ENCODE results near the gene FOXP1.
"Not testable (repeated sequence)": the region's sequence is repeated elsewhere in the genome, so short reads cannot be mapped to it uniquely, and the experiment has no call there.

Gene FOXP1

DNA sequence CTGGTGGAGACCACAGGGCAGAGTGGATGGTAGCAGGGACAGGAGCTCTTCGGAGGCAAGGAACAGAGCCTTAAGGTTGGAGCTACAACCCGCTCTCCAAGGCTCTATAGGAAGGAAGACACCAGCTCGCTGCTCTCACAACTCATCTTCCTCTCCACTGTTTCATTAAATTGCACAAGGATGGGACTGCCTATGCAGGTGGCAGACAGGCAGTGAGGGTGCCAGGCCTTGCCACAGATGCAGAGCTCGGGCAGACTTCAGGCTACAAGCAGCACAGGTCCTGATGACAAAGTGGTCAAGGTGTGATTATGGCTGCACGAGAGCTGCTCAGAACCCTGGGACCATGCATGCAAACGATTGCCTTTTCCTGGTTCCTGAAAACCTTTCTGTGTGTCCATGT lies 144.6 kb downstream of the FOXP1 start:
- H3K9me3 ChIP-seq (ENCODE audit: insufficient read depth, low read length), result no peaks in the 10 kb centered on the region
- TF ChIP-seq, protein P1, sequence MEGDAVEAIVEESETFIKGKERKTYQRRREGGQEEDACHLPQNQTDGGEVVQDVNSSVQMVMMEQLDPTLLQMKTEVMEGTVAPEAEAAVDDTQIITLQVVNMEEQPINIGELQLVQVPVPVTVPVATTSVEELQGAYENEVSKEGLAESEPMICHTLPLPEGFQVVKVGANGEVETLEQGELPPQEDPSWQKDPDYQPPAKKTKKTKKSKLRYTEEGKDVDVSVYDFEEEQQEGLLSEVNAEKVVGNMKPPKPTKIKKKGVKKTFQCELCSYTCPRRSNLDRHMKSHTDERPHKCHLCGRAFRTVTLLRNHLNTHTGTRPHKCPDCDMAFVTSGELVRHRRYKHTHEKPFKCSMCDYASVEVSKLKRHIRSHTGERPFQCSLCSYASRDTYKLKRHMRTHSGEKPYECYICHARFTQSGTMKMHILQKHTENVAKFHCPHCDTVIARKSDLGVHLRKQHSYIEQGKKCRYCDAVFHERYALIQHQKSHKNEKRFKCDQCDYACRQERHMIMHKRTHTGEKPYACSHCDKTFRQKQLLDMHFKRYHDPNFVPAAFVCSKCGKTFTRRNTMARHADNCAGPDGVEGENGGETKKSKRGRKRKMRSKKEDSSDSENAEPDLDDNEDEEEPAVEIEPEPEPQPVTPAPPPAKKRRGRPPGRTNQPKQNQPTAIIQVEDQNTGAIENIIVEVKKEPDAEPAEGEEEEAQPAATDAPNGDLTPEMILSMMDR (IDR thresholded peaks at IDR 0.05; ENCODE audit: insufficient read depth, low read length, poor library complexity, severe bottlenecking), result no peak
- TF ChIP-seq EZH2phosphoT487 (conservative IDR thresholded peaks at IDR 0.05; ENCODE audit: low read length), result no peak
- H4K20me1 ChIP-seq (ENCODE audit: low read depth, low read length), result no peaks in the 10 kb centered on the region
- H3K27me3 ChIP-seq (ENCODE audit: low read length), result no peaks in the 10 kb centered on the region
- H3K27ac ChIP-seq (ENCODE audit: low read depth, low read length), result peak overlapping the region; percentile 19; the same call in 1 of the 2 replicates
- H3K9ac ChIP-seq (ENCODE audit: low read length), result no peak overlapping the region
- H2AFZ ChIP-seq (ENCODE audit: low read depth, low read length, severe bottlenecking), result no peak overlapping the region
- H3K9me2 ChIP-seq (replicated peaks; ENCODE audit: insufficient read depth, low read length), result no peaks in the 10 kb centered on the region
- no peak overlapping the region for H3K4me3 ChIP-seq (ENCODE audit: insufficient read depth, low read length, poor library complexity, severe bottlenecking)
- no peaks in the 10 kb centered on the region for H3K79me2 ChIP-seq (ENCODE audit: insufficient read depth, low read length)
- no peak overlapping the region for H3K4me2 ChIP-seq (ENCODE audit: low read depth, low read length, poor library complexity, severe bottlenecking)
- H3F3A ChIP-seq (ENCODE audit: insufficient read depth), result peaks cover 22% of the 10 kb centered on the region
- no peaks in the 10 kb centered on the region for H3K36me3 ChIP-seq (ENCODE audit: low read length)

DNA sequence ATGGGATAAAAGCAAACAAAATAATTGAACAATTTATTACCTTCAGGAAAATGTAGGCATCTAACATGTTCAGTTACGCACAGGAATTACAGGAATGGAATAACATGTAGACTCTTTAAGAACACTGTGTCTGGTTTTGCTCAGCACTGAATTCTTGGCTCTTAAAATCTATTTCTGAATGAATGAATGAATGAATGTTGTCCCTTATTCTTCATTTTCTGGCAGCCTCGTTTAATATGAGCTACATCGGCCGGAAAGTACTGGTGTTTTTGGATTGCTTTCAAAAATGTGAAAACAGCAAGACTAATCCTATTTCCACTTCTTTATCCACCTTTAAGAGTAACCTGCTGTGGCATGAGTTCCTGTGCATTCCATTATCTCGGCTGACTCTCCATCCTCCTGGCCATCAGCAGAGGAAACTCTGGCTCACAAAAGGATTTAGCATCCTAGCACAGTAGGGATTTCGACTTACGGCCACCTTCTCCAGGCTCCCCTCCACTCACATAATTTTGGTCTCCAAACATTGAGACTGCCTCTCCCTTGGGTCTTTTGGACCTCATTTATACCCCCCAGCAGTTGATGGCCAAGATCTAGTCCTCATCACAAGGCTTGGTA lies 145.3 kb downstream of the FOXP1 start:
- Histone ChIP-seq H3K79me2 (ENCODE audit: insufficient read depth, low read length) (no peaks in the 10 kb centered on the region), H3K9me3 (ENCODE audit: insufficient read depth, low read length) (no peaks in the 10 kb centered on the region)
- TF ChIP-seq EZH2phosphoT487 (conservative IDR thresholded peaks at IDR 0.05; ENCODE audit: low read length), result no peak
- TF ChIP-seq, protein P1 (IDR thresholded peaks at IDR 0.05; ENCODE audit: insufficient read depth, low read length, poor library complexity, severe bottlenecking), result no peak

DNA sequence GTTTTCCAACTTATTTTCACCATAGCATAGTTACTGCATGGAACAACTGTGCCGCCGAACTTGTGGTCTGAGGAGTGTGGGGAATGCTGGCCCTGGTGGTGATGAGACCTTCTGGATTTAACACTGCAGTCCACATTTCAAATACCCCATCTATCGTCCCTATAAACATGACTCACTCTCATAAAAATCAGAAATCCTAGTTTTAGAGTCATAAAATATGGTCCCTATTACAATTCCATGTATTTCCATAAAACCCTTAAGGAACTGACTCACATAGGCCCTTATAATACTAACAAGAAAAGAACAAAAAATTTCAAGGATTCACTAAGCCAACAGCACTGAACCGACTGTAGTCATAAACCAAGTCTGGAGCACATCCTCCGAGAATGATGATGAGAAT lies 147.2 kb downstream of the FOXP1 start:
- no peaks in the 10 kb centered on the region for H3K27me3 ChIP-seq (ENCODE audit: low read length)
- H3K4me2 ChIP-seq (ENCODE audit: low read depth, low read length, poor library complexity, severe bottlenecking), result no peak overlapping the region
- no peaks in the 10 kb centered on the region for H3K36me3 ChIP-seq (ENCODE audit: low read length)
- no peaks in the 10 kb centered on the region for H3K79me2 ChIP-seq (ENCODE audit: insufficient read depth, low read length)
- 0 out of 2 replicates have a peak, but pooled peaks cover 1% of the 10 kb centered on the region for H3F3A ChIP-seq (ENCODE audit: insufficient read depth)
- TF ChIP-seq EZH2phosphoT487 (conservative IDR thresholded peaks at IDR 0.05; ENCODE audit: low read length), result no peak
- TF ChIP-seq, protein P1 (IDR thresholded peaks at IDR 0.05; ENCODE audit: insufficient read depth, low read length, poor library complexity, severe bottlenecking), result no peak
- H3K9ac ChIP-seq (ENCODE audit: low read length), result no peak overlapping the region
- H3K9me2 ChIP-seq (replicated peaks; ENCODE audit: insufficient read depth, low read length), result no peaks in the 10 kb centered on the region
- H3K9me3 ChIP-seq (ENCODE audit: insufficient read depth, low read length), result no peaks in the 10 kb centered on the region
- H3K27ac ChIP-seq (ENCODE audit: low read depth, low read length), result no peak overlapping the region
- no peak overlapping the region for H3K4me3 ChIP-seq (ENCODE audit: insufficient read depth, low read length, poor library complexity, severe bottlenecking)
- H4K20me1 ChIP-seq (ENCODE audit: low read depth, low read length), result no peaks in the 10 kb centered on the region
- H2AFZ ChIP-seq (ENCODE audit: low read depth, low read length, severe bottlenecking), result no peak overlapping the region

More for the DNA sequence above, 145.3 kb downstream of the FOXP1 start:
- Histone ChIP-seq H3K4me2 (ENCODE audit: low read depth, low read length, poor library complexity, severe bottlenecking) (no peak overlapping the region), H3F3A (ENCODE audit: insufficient read depth) (peaks cover 15% of the 10 kb centered on the region), H3K27ac (ENCODE audit: low read depth, low read length) (no peak overlapping the region), H3K36me3 (ENCODE audit: low read length) (no peaks in the 10 kb centered on the region), H4K20me1 (ENCODE audit: low read depth, low read length) (no peaks in the 10 kb centered on the region), H3K4me3 (ENCODE audit: insufficient read depth, low read length, poor library complexity, severe bottlenecking) (no peak overlapping the region), H3K9ac (ENCODE audit: low read length) (no peak overlapping the region), H2AFZ (ENCODE audit: low read depth, low read length, severe bottlenecking) (no peak overlapping the region), H3K9me2 (replicated peaks; ENCODE audit: insufficient read depth, low read length) (no peaks in the 10 kb centered on the region), H3K27me3 (ENCODE audit: low read length) (no peaks in the 10 kb centered on the region)

DNA sequence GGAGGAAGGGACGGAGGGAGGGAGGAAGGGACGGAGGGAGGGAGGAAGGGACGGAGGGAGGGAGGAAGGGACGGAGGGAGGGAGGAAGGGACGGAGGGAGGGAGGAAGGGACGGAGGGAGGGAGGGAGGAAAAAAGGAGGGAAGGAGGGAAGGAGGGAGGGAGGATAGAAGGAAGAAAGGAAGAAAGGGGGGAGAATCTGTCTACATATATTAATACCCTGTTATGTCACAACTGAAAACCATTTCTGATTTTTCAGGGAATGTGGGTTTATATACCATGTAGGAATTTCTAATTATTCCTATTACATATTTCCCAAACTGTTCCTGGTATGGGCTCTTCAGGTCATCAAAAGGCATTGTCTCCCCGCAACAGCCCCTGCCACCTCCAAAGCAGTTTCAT lies 147.7 kb downstream of the FOXP1 start:
- H3K27me3 ChIP-seq (ENCODE audit: low read length); H3K79me2 ChIP-seq (ENCODE audit: insufficient read depth, low read length); H2AFZ ChIP-seq (ENCODE audit: low read depth, low read length, severe bottlenecking); H3K36me3 ChIP-seq (ENCODE audit: low read length); H3K9me3 ChIP-seq (ENCODE audit: insufficient read depth, low read length); H3K27ac ChIP-seq (ENCODE audit: low read depth, low read length); H3F3A ChIP-seq (ENCODE audit: insufficient read depth); H3K9me2 ChIP-seq (replicated peaks; ENCODE audit: insufficient read depth, low read length); H4K20me1 ChIP-seq (ENCODE audit: low read depth, low read length); H3K9ac ChIP-seq (ENCODE audit: low read length); H3K4me3 ChIP-seq (ENCODE audit: insufficient read depth, low read length, poor library complexity, severe bottlenecking); H3K4me2 ChIP-seq (ENCODE audit: low read depth, low read length, poor library complexity, severe bottlenecking): not testable (repeated sequence)

Data from SU-DHL-6 (cell line).